H1 (cell line): Measurements from ENCODE around the gene CORO7. TPM values are rescaled to one million over a fixed set of nuclear protein-coding genes. Genes with fewer than 3 reads are reported as not detected.
A peak's percentile ranks its signal among the peaks of the same experiment; 100 is the strongest.

ENCODE experiments used
- CTCF ChIA-PET: fragments of 300-600 bp; sonication (Branson Sonifier 250); formaldehyde crosslinking; loops from one replicate; lab custom pipeline; 2021; ENCODE audit not compliant: partially characterized antibody; lab: Charles Lee
- POLR2A ChIA-PET: fragments of 300-600 bp; sonication (Branson Sonifier 250); formaldehyde crosslinking; loops from one replicate; lab custom pipeline; 2021; ENCODE audit warnings: inconsistent platforms; ENCODE audit not compliant: partially characterized antibody; lab: Charles Lee
- DNase-seq, 2 experiments: peaks; one replicate each; pipeline versions ENCODE4 v3.0.0 to v3.0.0-alpha.2; 2010 to 2022; ENCODE audit warnings: low spot score in 2 of 2, low read depth in 1 of 2, mixed read lengths in 1 of 2
- FAIRE-seq: peaks from 2 replicates; lab custom pipeline; 2011; peaks lifted over from hg19 to GRCh38; lab: Jason Lieb, UNC
- H2AFZ ChIP-seq: 2 replicates; pipeline ENCODE4 v1.8.1; 2012; ENCODE audit warnings: low read length, inconsistent platforms
- H2AK5ac ChIP-seq: 2 replicates; pipeline ENCODE4 v1.6.1; 2013; ENCODE audit warnings: low read depth, low read length
- H2BK120ac ChIP-seq: replicated peaks from 2 replicates; pipeline ENCODE3; 2013; ENCODE audit warnings: low read depth, low read length, inconsistent platforms
- H2BK12ac ChIP-seq: 2 replicates; pipeline ENCODE4 v1.6.1; 2013; ENCODE audit warnings: low read depth, low read length
- H2BK15ac ChIP-seq: 2 replicates; pipeline ENCODE4 v1.6.1; 2013; ENCODE audit warnings: low read length
- H2BK20ac ChIP-seq: 2 replicates; pipeline ENCODE4 v1.6.1; 2013; ENCODE audit warnings: low read length
- H2BK5ac ChIP-seq: 2 replicates; pipeline ENCODE4 v1.6.1; 2013; ENCODE audit warnings: low read depth, low read length
- H3K14ac ChIP-seq: 2 replicates; pipeline ENCODE4 v1.6.1; 2013; ENCODE audit warnings: inconsistent platforms; ENCODE audit not compliant: insufficient read length
- H3K18ac ChIP-seq: 2 replicates; pipeline ENCODE4 v1.6.1; 2013; ENCODE audit warnings: low read length; ENCODE audit errors: extremely low read depth
- H3K23ac ChIP-seq: 2 replicates; pipeline ENCODE4 v1.6.1; 2013; ENCODE audit warnings: inconsistent platforms; ENCODE audit not compliant: insufficient read length
- H3K23me2 ChIP-seq: 2 replicates; pipeline ENCODE4 v1.6.1; 2013; ENCODE audit warnings: low read depth, low read length
- H3K27ac ChIP-seq: 2 replicates; pipeline ENCODE4 v1.6.1; 2011; ENCODE audit warnings: low read depth, low read length, inconsistent platforms
- H3K27me3 ChIP-seq, 4 experiments: replicated peaks in 1 of 4; 1 replicate in 1 of 4; 2 replicates in 3 of 4; pipeline versions ENCODE4 v1.6.1 to v1.8.1; 2011 to 2013; ENCODE audit warnings: low read length in 3 of 4, mild to moderate bottlenecking in 3 of 4, inconsistent platforms in 2 of 4, mixed read lengths in 2 of 4, moderate library complexity in 1 of 4; ENCODE audit not compliant: control insufficient read depth in 3 of 4, insufficient read depth in 3 of 4; ENCODE audit errors: extremely low read depth in 1 of 4
- H3K36me3 ChIP-seq, 4 experiments: 2 replicates each; pipeline versions ENCODE4 v1.6.1 to v1.8.1; 2011 to 2013; ENCODE audit warnings: mild to moderate bottlenecking in 4 of 4, low read length in 3 of 4, moderate library complexity in 2 of 4, control low read depth in 1 of 4, inconsistent platforms in 1 of 4; ENCODE audit not compliant: insufficient read depth in 4 of 4, control insufficient read depth in 2 of 4
- H3K4ac ChIP-seq: replicated peaks from 2 replicates; pipeline ENCODE3; 2013; ENCODE audit warnings: low read length, low read depth, mixed read lengths, inconsistent platforms; ENCODE audit not compliant: insufficient read length
- H3K4me1 ChIP-seq, 4 experiments: replicated peaks in 1 of 4; 1 replicate in 1 of 4; 2 replicates in 3 of 4; pipeline versions ENCODE4 v1.6.1 to v1.8.1; 2011 to 2013; ENCODE audit warnings: low read length in 3 of 4, inconsistent platforms in 2 of 4, mixed read lengths in 1 of 4; ENCODE audit not compliant: insufficient read depth in 4 of 4, control insufficient read depth in 3 of 4
- H3K4me2 ChIP-seq, 2 experiments: 2 replicates each; pipeline versions ENCODE4 v1.6.1 to v1.8.1; 2011 to 2013; ENCODE audit warnings: low read depth in 2 of 2, low read length in 2 of 2, control low read depth in 1 of 2, inconsistent platforms in 1 of 2, mild to moderate bottlenecking in 1 of 2; ENCODE audit not compliant: insufficient read depth in 1 of 2
- H3K4me3 ChIP-seq, 4 experiments: fragments of 200-600, 300-600 bp in 1 of 4; sonication (generic), shearing (Covaris generic), sonication (Bioruptor Twin) in 1 of 4; 2 replicates each; pipeline versions ENCODE4 v1.5.1 to v1.8.1; 2011 to 2016; ENCODE audit warnings: low read length in 4 of 4, low read depth in 3 of 4, control low read depth in 2 of 4, inconsistent platforms in 2 of 4, mild to moderate bottlenecking in 2 of 4, mixed read lengths in 1 of 4, moderate library complexity in 1 of 4; ENCODE audit not compliant: insufficient read depth in 2 of 4; ENCODE audit errors: extremely low read depth in 1 of 4
- H3K56ac ChIP-seq: replicated peaks from 2 replicates; pipeline ENCODE3; 2013; ENCODE audit warnings: low read depth, mild to moderate bottlenecking, mixed read lengths, low read length, inconsistent platforms; ENCODE audit not compliant: insufficient read length
- H3K79me1 ChIP-seq: 2 replicates; pipeline ENCODE4 v1.6.1; 2013; ENCODE audit warnings: low read depth, low read length, control low read depth
- H3K79me2 ChIP-seq, 2 experiments: 2 replicates each; pipeline versions ENCODE4 v1.6.1 to v1.8.1; 2012 to 2013; ENCODE audit warnings: low read length in 2 of 2, mild to moderate bottlenecking in 2 of 2, inconsistent platforms in 1 of 2; ENCODE audit not compliant: insufficient read depth in 2 of 2, control insufficient read depth in 1 of 2
- H3K9ac ChIP-seq, 4 experiments: replicated peaks in 1 of 4; 1 replicate in 1 of 4; 2 replicates in 3 of 4; pipeline versions ENCODE4 v1.6.1 to v1.8.1; 2011 to 2013; ENCODE audit warnings: low read depth in 3 of 4, low read length in 3 of 4, control low read depth in 2 of 4, mild to moderate bottlenecking in 2 of 4, moderate library complexity in 2 of 4, inconsistent platforms in 1 of 4; ENCODE audit errors: extremely low read depth in 1 of 4
- H3K9me3 ChIP-seq, 2 experiments: 2 replicates each; pipeline versions ENCODE4 v1.6.1 to v1.8.1; 2012 to 2013; ENCODE audit warnings: mild to moderate bottlenecking in 2 of 2, moderate library complexity in 2 of 2, control low read depth in 1 of 2, inconsistent platforms in 1 of 2, low read depth in 1 of 2, low read length in 1 of 2, mixed read lengths in 1 of 2; ENCODE audit not compliant: insufficient read depth in 2 of 2
- H4K20me1 ChIP-seq, 2 experiments: replicated peaks in 1 of 2; 2 replicates each; pipeline versions ENCODE3 to v1.8.1; 2011 to 2013; ENCODE audit warnings: inconsistent platforms in 2 of 2, low read length in 2 of 2, mild to moderate bottlenecking in 1 of 2; ENCODE audit not compliant: insufficient read depth in 2 of 2, control insufficient read depth in 1 of 2
- H4K5ac ChIP-seq: 2 replicates; pipeline ENCODE4 v1.6.1; 2013; ENCODE audit warnings: low read length, low read depth, mixed read lengths, inconsistent platforms; ENCODE audit not compliant: insufficient read length
- H4K8ac ChIP-seq: 2 replicates; pipeline ENCODE4 v1.8.0; 2013; ENCODE audit warnings: mild to moderate bottlenecking, moderate library complexity, low read length, inconsistent platforms; ENCODE audit not compliant: insufficient read depth; ENCODE audit errors: extremely low read depth
- H4K91ac ChIP-seq: replicated peaks from 2 replicates; pipeline ENCODE3; 2013; ENCODE audit warnings: low read length, mixed read lengths, inconsistent platforms; ENCODE audit not compliant: insufficient read length
- BCL11A ChIP-seq, 2 experiments: IDR thresholded peaks; one replicate each; pipeline ENCODE4 v1.6.1; 2011; ENCODE audit warnings: low read depth in 2 of 2, low read length in 2 of 2, mild to moderate bottlenecking in 2 of 2
- HDAC2 ChIP-seq, 2 experiments: fragments of 300-600 bp in 1 of 2; sonication (generic) in 1 of 2; IDR thresholded peaks; 2 replicates each; pipeline ENCODE4 v1.6.1; 2011 to 2012; ENCODE audit warnings: low read depth in 2 of 2, low read length in 2 of 2, mild to moderate bottlenecking in 2 of 2, moderate library complexity in 2 of 2, borderline replicate concordance in 1 of 2, inconsistent platforms in 1 of 2
- HDAC6 ChIP-seq: IDR thresholded peaks from one replicate; pipeline ENCODE4 v1.7.1; 2012; ENCODE audit warnings: low read depth, mild to moderate bottlenecking, inconsistent platforms, low read length, moderate library complexity
- KDM4A ChIP-seq: IDR thresholded peaks from one replicate; pipeline ENCODE4 v1.7.1; 2012; ENCODE audit warnings: low read depth, mild to moderate bottlenecking, moderate library complexity, low read length, inconsistent platforms; ENCODE audit not compliant: severe bottlenecking
- NRF1 ChIP-seq: IDR thresholded peaks from 2 replicates; pipeline ENCODE4 v1.6.1; 2011; ENCODE audit warnings: mild to moderate bottlenecking, low read depth, low read length, improper control_type of control experiment
- RAD21 ChIP-seq, 2 experiments: IDR thresholded peaks in 1 of 2; conservative IDR thresholded peaks in 1 of 2; 2 replicates each; pipeline ENCODE4 v1.6.1; 2011; ENCODE audit warnings: low read depth in 2 of 2, low read length in 2 of 2, improper control_type of control experiment in 1 of 2, inconsistent platforms in 1 of 2, mild to moderate bottlenecking in 1 of 2, moderate library complexity in 1 of 2
- SAP30 ChIP-seq: fragments of 300-600 bp; sonication (generic); IDR thresholded peaks from 2 replicates; pipeline ENCODE4 v1.7.1; 2012; ENCODE audit warnings: low read length, moderate library complexity, mild to moderate bottlenecking, inconsistent platforms; ENCODE audit not compliant: insufficient read depth, insufficient replicate concordance
- SP1 ChIP-seq: IDR thresholded peaks from 2 replicates; pipeline ENCODE4 v1.6.1; 2011; ENCODE audit warnings: low read depth, low read length
- USF2 ChIP-seq: IDR thresholded peaks from 2 replicates; pipeline ENCODE4 v1.6.1; 2011; ENCODE audit warnings: low read length, improper control_type of control experiment
- WGBS, 2 experiments: shearing (Covaris generic) in 1 of 2; methylation state at CpG; one replicate each; pipeline versions ENCODE4 v1.1.6 to v1.1.7; 2013 to 2015; ENCODE audit warnings: low lambda C conversion rate in 2 of 2, mixed read lengths in 2 of 2, inconsistent platforms in 1 of 2, low coverage in 1 of 2, missing lambda C conversion rate in 1 of 2; ENCODE audit not compliant: insufficient replicate concordance in 2 of 2, insufficient coverage in 1 of 2, insufficient read length in 1 of 2; ENCODE audit errors: extremely low coverage in 1 of 2, missing lambda C conversion rate in 1 of 2; 5-methylcytosine and 5-hydroxymethylcytosine counted together
- polyA plus RNA-seq, 7 experiments: library from polyadenylated mRNA; depleted of rRNA in 3 of 7; stranded (reverse) in 5 of 7; unstranded in 2 of 7; fragments of >200 nt in 5 of 7; fragments of 200-250 nt in 2 of 7; gene quantifications; 1 replicate in 5 of 7; 2 replicates in 1 of 7; 4 replicates in 1 of 7; pipeline versions ENCODE4 v1.2.1 to v1.2.3, GENCODE V29; 2011 to 2013; ENCODE audit warnings: missing spikeins in 2 of 7, mixed read lengths in 2 of 7
- total RNA-seq: library from RNA; stranded (reverse); fragmentation: NEBNext Ultra II Directional; extraction: Animal tissue kit (Norgen Biotek cat#: 25700); gene quantifications from 2 replicates; pipeline ENCODE4 v1.2.1, GENCODE V29; 2021

The CORO7 gene
- total and polyA plus RNA-seq, 2 of the 8 experiments (the other 6 are each of a cell fraction or from before 2014, with no cell fraction given) = 25.2 to 29.8 TPM

- peaks cover 0 to 5% (median 2%) of the 10 kb centered on the region in 4 experiments; a peak in 3 of 7 replicates for H3K4me1 ChIP-seq
- H3K79me1 ChIP-seq = peaks cover 5% of the 10 kb centered on the region; the same call in 1 of the 2 replicates
- 9% methylated on average over 24 of the region's 31 CpGs; no CpG with 5 or more reads in 1 of the 2 experiments for WGBS, 2 experiments
- peak overlapping the region; percentile 80 for H3K56ac ChIP-seq
- H4K20me1 ChIP-seq = peaks cover 0 to 7% of the 10 kb centered on the region in 2 experiments
- no peak overlapping the region for H3K23ac ChIP-seq
- no peak overlapping the region for H2BK20ac ChIP-seq
- H3K9ac ChIP-seq = peak overlapping the region; percentile 91 to 98 (median 94)
- no peak overlapping the region for H3K4ac ChIP-seq
- H2BK120ac ChIP-seq = no peak overlapping the region
- H3K4me3 ChIP-seq = peak overlapping the region; percentile 73 to 98 (median 86)
- peak overlapping the region; percentile 39 for H4K5ac ChIP-seq
- no peak for FAIRE-seq
- peak overlapping the region; percentile 99 for H3K27ac ChIP-seq
- peak overlapping the region; percentile 99 for H2BK5ac ChIP-seq
- POLR2A ChIA-PET = interaction anchor here (0.6 to 1.8 kb wide), 7 partner anchors 9 to 84 kb away, joined by 3 to 8 read pairs (median 3); partner anchors contain the start of gene CORO7
- CTCF ChIA-PET = interaction anchor here (1.8 kb wide), 1 partner anchor 172 kb away, joined by 3 read pairs; no protein-coding TSS in a partner anchor
- H3K4me2 ChIP-seq = peak overlapping the region; percentile 88 to 94
- H3K18ac ChIP-seq = peak overlapping the region; percentile 24; the same call in 1 of the 2 replicates
- no peaks in the 10 kb centered on the region for H3K9me3 ChIP-seq
- H3K79me2 ChIP-seq = peaks cover 21 to 35% of the 10 kb centered on the region in 2 experiments
- H4K8ac ChIP-seq = peak overlapping the region; percentile 99; the same call in 1 of the 2 replicates
- H3K36me3 ChIP-seq = no peaks in the 10 kb centered on the region; a peak in 1 of 8 replicates
- DNase-seq = no peak
- 0 out of 2 replicates have a peak overlapping the region, but pooled peaks have one; percentile 28 for H2AFZ ChIP-seq
- H3K14ac ChIP-seq = no peak overlapping the region
- peak overlapping the region; percentile 47; the same call in 1 of the 2 replicates for H2AK5ac ChIP-seq
- H3K27me3 ChIP-seq = no peaks in the 10 kb centered on the region
- peak overlapping the region; percentile 49 for H4K91ac ChIP-seq
- H2BK15ac ChIP-seq = no peak overlapping the region
- H3K23me2 ChIP-seq = peaks cover 8% of the 10 kb centered on the region
- no peak overlapping the region for H2BK12ac ChIP-seq
- TF ChIP-seq NRF1 (no peak), SAP30 (peak; percentile 96), HDAC2 (IDR thresholded peaks at IDR 0.05; ENCODE audit: borderline replicate concordance in 1 of 2, low read depth in 2 of 2, low read length in 2 of 2) (peak in 1 of 2 experiments; percentile 79; a peak in 1 of 4 replicates), RAD21 (IDR thresholded peaks at IDR 0.05 in 1 of 2, conservative IDR thresholded peaks at IDR 0.05 in 1 of 2; ENCODE audit: low read depth in 2 of 2, low read length in 2 of 2) (no peak), KDM4A (no peak), HDAC6 (no peak), SP1 (no peak), USF2 (no peak), BCL11A (IDR thresholded peaks at IDR 0.05; ENCODE audit: low read depth in 2 of 2, low read length in 2 of 2) (no peak)
These were observed 9.8 kb upstream of the CORO7 start for GRCh38 chr16:4426021-4426684.
